ENCODE data around the gene C1QTNF6.

DNA sequence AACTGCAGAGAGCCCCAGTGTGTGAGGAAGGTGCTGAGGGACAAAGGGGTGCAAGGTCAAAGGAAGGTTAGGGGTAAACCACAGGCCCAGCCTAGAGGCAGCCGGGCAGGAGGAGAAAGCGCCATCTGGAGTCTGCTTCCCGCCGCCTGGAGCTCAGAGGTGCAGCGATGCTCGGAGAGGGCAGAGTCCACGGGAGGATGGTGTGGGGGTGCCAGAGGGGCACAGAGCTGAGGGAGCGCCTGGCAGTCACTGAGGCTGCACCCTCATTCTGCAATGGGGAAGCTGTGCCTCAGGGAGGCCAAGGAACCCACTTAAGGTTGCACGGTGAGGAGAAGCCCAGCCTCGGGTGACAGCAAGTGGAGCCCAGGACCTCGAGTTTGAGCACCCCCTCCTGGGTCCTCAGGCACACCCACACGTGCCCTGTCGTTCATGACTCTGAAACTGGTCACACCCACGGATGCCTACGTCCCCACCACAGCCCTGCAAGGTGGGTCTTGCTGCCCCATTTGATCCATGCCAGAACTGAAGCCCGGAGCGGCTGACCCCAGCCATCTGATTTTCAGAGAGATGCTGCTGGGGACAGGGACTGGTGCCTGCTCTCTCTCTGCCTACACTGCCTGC, 39.9 kb downstream of the C1QTNF6 start:
- TF ChIP-seq GATA2 (IDR thresholded peaks at IDR 0.05; ENCODE audit: low read depth, low read length) (no peak), GATA3 (IDR thresholded peaks at IDR 0.05; ENCODE audit: low read depth, low read length) (no peak)
